H1 (cell line): Measurements from ENCODE around the gene SLC38A1. TPM values are rescaled to one million over a fixed set of nuclear protein-coding genes. Genes with fewer than 3 reads are reported as not detected.

Experiments used
- CHD7 ChIP-seq: fragments of 300-600 bp; sonication (generic); IDR thresholded peaks from 2 replicates; pipeline ENCODE4 v1.7.1; 2012; ENCODE audit warnings: low read length, moderate library complexity, mild to moderate bottlenecking, inconsistent platforms; ENCODE audit not compliant: insufficient replicate concordance
- FOSL1 ChIP-seq: IDR thresholded peaks from 2 replicates; pipeline ENCODE4 v1.6.1; 2011; ENCODE audit warnings: mild to moderate bottlenecking, low read depth, low read length, moderate library complexity; ENCODE audit not compliant: insufficient read depth
- polyA plus RNA-seq, 7 experiments: library from polyadenylated mRNA; depleted of rRNA in 3 of 7; stranded (reverse) in 5 of 7; unstranded in 2 of 7; fragments of >200 nt in 5 of 7; fragments of 200-250 nt in 2 of 7; gene quantifications; 1 replicate in 5 of 7; 2 replicates in 1 of 7; 4 replicates in 1 of 7; pipeline versions ENCODE4 v1.2.1 to v1.2.3, GENCODE V29; 2011 to 2013; ENCODE audit warnings: missing spikeins in 2 of 7, mixed read lengths in 2 of 7
- total RNA-seq: library from RNA; stranded (reverse); fragmentation: NEBNext Ultra II Directional; extraction: Animal tissue kit (Norgen Biotek cat#: 25700); gene quantifications from 2 replicates; pipeline ENCODE4 v1.2.1, GENCODE V29; 2021

The SLC38A1 gene
- total and polyA plus RNA-seq, 2 of the 8 experiments (the other 6 are each of a cell fraction or from before 2014, with no cell fraction given) = 83.4 to 242 TPM

DNA sequence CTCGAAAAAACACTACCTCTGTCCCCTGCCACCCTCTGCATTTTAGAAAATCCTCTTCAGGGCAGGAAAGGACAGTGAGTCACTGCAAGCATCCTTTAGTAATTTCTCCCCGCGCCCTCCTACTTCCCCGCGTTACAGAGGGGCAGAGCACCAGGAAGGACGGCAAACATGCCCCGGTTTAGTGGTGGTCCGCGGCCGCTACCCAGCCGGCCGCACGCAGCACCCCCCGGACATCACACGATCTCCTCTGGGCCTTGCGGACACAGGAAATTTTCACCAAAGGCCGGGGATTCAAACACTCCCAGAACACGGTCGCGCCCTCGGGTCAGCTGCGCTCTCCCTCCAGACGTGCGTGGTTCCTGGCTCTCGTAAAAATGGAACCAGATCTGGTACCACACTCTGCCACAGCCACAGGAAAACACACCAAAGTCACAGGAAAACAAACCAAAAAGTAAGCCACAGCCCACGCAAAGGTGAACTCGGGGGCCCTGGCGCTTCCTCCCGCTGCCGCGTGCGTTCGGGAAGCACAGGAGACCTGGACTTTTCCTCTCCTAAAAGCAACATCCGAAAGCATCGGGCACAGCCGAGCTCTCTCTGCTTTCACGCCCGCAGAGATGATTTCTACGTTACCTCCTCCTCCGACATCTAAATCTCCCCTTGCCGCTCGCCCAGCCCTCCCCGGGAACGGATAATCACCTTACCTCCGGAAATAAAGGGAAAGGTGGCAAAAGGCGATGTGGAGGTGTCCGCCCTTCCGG, 839 bp downstream of the SLC38A1 start (continued):
- TF ChIP-seq FOSL1 = no peak
- no peak for TF ChIP-seq CHD7
